BE2C (cell line): ENCODE measurements around the gene NRIP2. TPM values are rescaled to one million over a fixed set of nuclear protein-coding genes. Genes with fewer than 3 reads are reported as not detected.
"Not testable (repeated sequence)": the region's sequence is repeated elsewhere in the genome, so short reads cannot be mapped to it uniquely, and the experiment has no call there.

Experiments
- DNase-seq: peaks from one replicate; pipeline ENCODE4 v3.0.0-alpha.2; 2020
- H3K27me3 ChIP-seq: fragments of 250-450 bp; sonication (Bioruptor Pico); 2 replicates; pipeline ENCODE4 v1.5.1; 2020; ENCODE audit warnings: mild to moderate bottlenecking
- H3K36me3 ChIP-seq: fragments of 250-450 bp; sonication (Bioruptor Pico); 2 replicates; pipeline ENCODE4 v1.5.1; 2020; ENCODE audit warnings: mild to moderate bottlenecking
- H3K4me1 ChIP-seq: fragments of 250-450 bp; sonication (Bioruptor Pico); 2 replicates; pipeline ENCODE4 v1.5.1; 2020
- H3K4me3 ChIP-seq: 2 replicates; pipeline ENCODE4 v1.5.1; 2011; ENCODE audit warnings: low read depth, low read length
- H3K9me3 ChIP-seq: fragments of 250-450 bp; sonication (Bioruptor Pico); 2 replicates; pipeline ENCODE4 v1.5.1; 2020
- CTCF ChIP-seq: IDR thresholded peaks from 2 replicates; pipeline ENCODE4 v1.5.1; 2012; ENCODE audit warnings: mild to moderate bottlenecking, low read depth, low read length
- polyA plus RNA-seq: library from polyadenylated mRNA; unstranded; fragments of >200 nt; gene quantifications from one replicate; pipeline ENCODE4 v1.2.1, GENCODE V29; 2012; ENCODE audit warnings: low read depth, missing spikeins; ENCODE audit not compliant: insufficient read length, insufficient read depth

The NRIP2 gene
- polyA plus RNA-seq, result 5.7 TPM

- DNase-seq, result peak; percentile 77
Observed at GRCh38 chr12:2834581-2835491, at the start of gene NRIP2. Gene NRIP2 (minus strand): TSS chr12:2835035. CDS start chr12:2834983, 52 bp downstream.

GRCh38 chr12:2879853-2880252, 45.0 kb upstream of the NRIP2 start:
- Histone ChIP-seq H3K9me3 (no peaks in the 10 kb centered on the region), H3K4me1 (no peaks in the 10 kb centered on the region), H3K4me3 (no peak overlapping the region), H3K36me3 (peaks cover 8% of the 10 kb centered on the region), H3K27me3 (no peaks in the 10 kb centered on the region)
- no peak for DNase-seq
- no peak for TF ChIP-seq CTCF

More at GRCh38 chr12:2834581-2835491, at the start of gene NRIP2:
- TF ChIP-seq CTCF, result peak; percentile 12; the same call in 1 of the 2 replicates
- Histone ChIP-seq H3K4me1 (peaks cover 11% of the 10 kb centered on the region), H3K36me3 (no peaks in the 10 kb centered on the region), H3K9me3 (no peaks in the 10 kb centered on the region), H3K4me3 (peak within 1 kb of the TSS; percentile 22), H3K27me3 (no peaks in the 10 kb centered on the region)

GRCh38 chr12:2877953-2878732, 43.3 kb upstream of the NRIP2 start:
- no peak for TF ChIP-seq CTCF
- Histone ChIP-seq H3K9me3 (no peaks in the 10 kb centered on the region), H3K27me3 (no peaks in the 10 kb centered on the region), H3K36me3 (peaks cover 18% of the 10 kb centered on the region), H3K4me1 (no peaks in the 10 kb centered on the region), H3K4me3 (peak overlapping the region; percentile 98)
- DNase-seq, result no peak

GRCh38 chr12:2877047-2877952, 42.5 kb upstream of the NRIP2 start, which contains the start of the genes FOXM1 and RHNO1:
Gene FOXM1 (minus strand): TSS chr12:2877174. CDS start chr12:2874478, 2,696 bp downstream.
Gene RHNO1 (plus strand): TSS chr12:2877223. CDS start chr12:2885367, 8,144 bp downstream.
- Histone ChIP-seq H3K4me1 (no peaks in the 10 kb centered on the region), H3K4me3 (peak within 1 kb of the TSS; percentile 98), H3K9me3 (no peaks in the 10 kb centered on the region), H3K36me3 (peaks cover 25% of the 10 kb centered on the region), H3K27me3 (no peaks in the 10 kb centered on the region)
- peak; percentile 90 for DNase-seq
- 0 out of 2 replicates have a peak, but pooled peaks have one; percentile 2 for TF ChIP-seq CTCF

- no peak for TF ChIP-seq CTCF
- Histone ChIP-seq H3K4me3 (peak overlapping the region; percentile 98), H3K27me3 (no peaks in the 10 kb centered on the region), H3K36me3 (peaks cover 32% of the 10 kb centered on the region), H3K4me1 (no peaks in the 10 kb centered on the region), H3K9me3 (no peaks in the 10 kb centered on the region)
- no peak for DNase-seq
Observed at GRCh38 chr12:2876431-2877046, 41.7 kb upstream of the NRIP2 start.

GRCh38 chr12:2868986-2869632, 34.3 kb upstream of the NRIP2 start:
- not testable (repeated sequence) for H3K4me3 ChIP-seq

More at GRCh38 chr12:2868986-2869632, 34.3 kb upstream of the NRIP2 start:
- H3K36me3 ChIP-seq, result peaks cover 77% of the 10 kb centered on the region
- not testable (repeated sequence) for H3K9me3 ChIP-seq, H3K4me1 ChIP-seq, DNase-seq, H3K27me3 ChIP-seq
